Mucosa of rectum (tissue), 2 donors: ENCODE results near the gene MAP7D2.

Experiments used
- H3K27ac ChIP-seq, 2 donors: one replicate each; pipeline ENCODE4 v1.7.0; 2013; ENCODE audit warnings: inconsistent platforms in 2 of 2, low read depth in 2 of 2, low read length in 2 of 2
- H3K27me3 ChIP-seq, 2 donors: one replicate each; pipeline ENCODE4 v1.7.0; 2013; ENCODE audit warnings: low read length in 2 of 2; ENCODE audit not compliant: control insufficient read depth in 2 of 2, insufficient read depth in 2 of 2
- H3K36me3 ChIP-seq, 2 donors: one replicate each; pipeline ENCODE4 v1.7.0; 2013; ENCODE audit warnings: low read length in 2 of 2; ENCODE audit not compliant: control insufficient read depth in 2 of 2, insufficient read depth in 2 of 2
- H3K4me1 ChIP-seq, 2 donors: one replicate each; pipeline ENCODE4 v1.7.0; 2013; ENCODE audit warnings: low read length in 2 of 2, mild to moderate bottlenecking in 1 of 2; ENCODE audit not compliant: control insufficient read depth in 2 of 2, insufficient read depth in 2 of 2
- H3K4me3 ChIP-seq, 2 donors: one replicate each; pipeline ENCODE4 v1.7.0; 2013; ENCODE audit warnings: low read length in 2 of 2
- H3K9ac ChIP-seq, 2 donors: one replicate each; pipeline ENCODE4 v1.7.0; 2013; ENCODE audit warnings: low read length in 2 of 2, low read depth in 1 of 2, mild to moderate bottlenecking in 1 of 2
- H3K9me3 ChIP-seq, 2 donors: one replicate each; pipeline ENCODE4 v1.7.0; 2013; ENCODE audit warnings: low read length in 2 of 2; ENCODE audit not compliant: control insufficient read depth in 2 of 2
- donor health status: healthy.
- donor health status: Normal muscosa, but diverticular disease.

The MAP7D2 gene

DNA sequence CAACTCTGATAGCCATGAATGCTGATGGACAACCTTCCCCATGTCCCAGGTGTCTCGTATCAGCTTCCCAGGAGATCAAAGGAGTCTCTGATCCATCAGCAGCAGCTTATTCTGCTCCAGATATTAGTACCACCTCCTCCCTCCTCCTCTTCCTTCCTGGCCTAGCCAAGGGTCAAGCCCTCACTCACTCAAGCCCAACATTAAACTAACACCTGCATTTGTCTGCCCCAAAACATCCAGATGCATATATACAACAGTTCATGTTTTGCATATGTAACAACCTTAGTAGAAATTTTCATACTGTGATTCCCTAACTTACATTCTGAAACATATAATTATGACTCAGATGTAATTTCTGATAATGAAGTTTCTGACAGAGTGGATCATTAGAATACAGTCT is 155.8 kb downstream of the MAP7D2 start:
- Histone ChIP-seq H3K27ac (no peak overlapping the region), H3K36me3 (peaks cover under 1 to 2% of the 10 kb centered on the region in 2 donors), H3K4me1 (no peaks in the 10 kb centered on the region), H3K9ac (no peak overlapping the region), H3K4me3 (no peak overlapping the region), H3K27me3 (no peaks in the 10 kb centered on the region), H3K9me3 (no peaks in the 10 kb centered on the region)

DNA sequence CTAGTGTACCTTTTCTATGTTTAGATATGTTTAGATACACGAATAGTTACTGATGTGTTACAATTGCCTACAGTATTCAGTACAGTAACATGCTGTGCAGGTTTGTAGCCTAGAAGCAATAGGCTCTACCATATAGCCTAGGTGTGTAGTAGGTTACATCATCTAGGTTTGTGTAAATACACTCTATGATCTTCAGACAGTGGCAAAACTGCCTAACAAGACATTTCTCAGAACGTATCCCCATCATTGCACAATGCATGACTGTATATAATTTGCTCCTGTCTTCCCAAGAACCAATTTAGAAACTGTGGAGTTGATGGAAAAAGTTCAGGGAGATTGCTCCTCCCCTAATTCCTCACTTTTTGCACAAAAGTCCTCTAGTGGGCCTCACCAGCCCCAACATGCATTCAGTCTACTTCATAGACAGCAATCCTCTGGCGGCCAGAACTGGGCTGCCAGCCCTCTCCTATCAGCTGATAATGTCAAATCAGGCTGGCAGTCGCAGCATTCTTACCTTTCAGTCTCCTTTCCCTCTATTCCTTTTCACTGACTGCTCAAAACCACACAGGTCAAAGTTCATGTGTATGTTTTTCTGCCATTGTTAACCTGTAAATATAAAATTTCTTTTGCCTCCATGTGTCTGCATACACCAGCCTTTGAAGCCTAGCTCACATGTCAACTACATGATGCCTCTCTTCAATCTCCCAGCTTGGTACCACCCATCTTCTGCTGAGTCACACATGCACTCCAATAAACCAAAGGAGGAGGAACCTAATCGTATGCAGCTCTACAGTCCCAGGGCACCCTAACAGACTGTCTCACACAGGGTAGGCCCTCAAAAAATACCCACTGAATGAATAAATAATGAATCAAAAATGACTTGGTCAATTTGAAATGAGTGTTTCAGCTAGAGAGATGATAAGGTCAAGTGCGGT is 157.9 kb downstream of the MAP7D2 start:
- Histone ChIP-seq H3K9me3 (no peaks in the 10 kb centered on the region), H3K36me3 (no peaks in the 10 kb centered on the region), H3K9ac (no peak overlapping the region), H3K27ac (no peak overlapping the region), H3K27me3 (no peaks in the 10 kb centered on the region), H3K4me3 (no peak overlapping the region), H3K4me1 (no peaks in the 10 kb centered on the region)

DNA sequence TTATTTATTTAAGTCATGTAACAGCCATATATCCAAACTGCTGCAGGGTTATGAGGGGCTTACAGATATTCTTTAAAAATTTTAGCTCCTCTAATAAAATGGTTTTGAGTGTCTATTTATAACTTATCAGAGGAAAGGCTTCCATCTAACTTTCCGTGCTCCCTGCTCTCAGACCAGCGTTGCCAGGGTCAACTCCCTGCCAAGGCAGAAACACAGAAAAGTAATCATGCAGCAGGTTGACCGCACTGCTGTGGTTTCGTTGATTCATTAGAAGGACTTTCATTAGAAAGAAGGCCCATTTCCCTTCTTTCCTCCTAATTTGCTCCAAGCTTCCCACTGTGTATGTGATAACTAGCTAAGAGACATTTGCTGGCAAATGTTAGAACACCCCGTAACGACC is 159.8 kb downstream of the MAP7D2 start:
- Histone ChIP-seq H3K36me3 (peaks cover 0 to 7% of the 10 kb centered on the region in 2 donors), H3K4me3 (no peak overlapping the region), H3K4me1 (no peaks in the 10 kb centered on the region), H3K9me3 (no peaks in the 10 kb centered on the region), H3K27me3 (no peaks in the 10 kb centered on the region), H3K27ac (no peak overlapping the region), H3K9ac (no peak overlapping the region)
